Epithelial cell of esophagus (primary cell): ENCODE data around the gene ABLIM2.

Source experiments
- DNase-seq: peaks from one replicate; pipeline ENCODE4 v3.0.0; 2010; ENCODE audit warnings: low read depth
- H3K4me3 ChIP-seq: 2 replicates; pipeline ENCODE4 v1.5.1; 2011; ENCODE audit warnings: mild to moderate bottlenecking, low read length, control low read depth
- CTCF ChIP-seq: IDR thresholded peaks from 2 replicates; pipeline ENCODE4 v1.5.1; 2011; ENCODE audit warnings: low read depth, mild to moderate bottlenecking, low read length, control low read depth, inconsistent platforms; ENCODE audit not compliant: insufficient read depth; ENCODE audit errors: missing control alignments

The ABLIM2 gene

GRCh38 chr4:8131210-8131609, 27.4 kb downstream of the ABLIM2 start:
- DNase-seq, result no peak
- no peak for TF ChIP-seq CTCF
- no peak overlapping the region for H3K4me3 ChIP-seq

GRCh38 chr4:8130346-8131066, 28.1 kb downstream of the ABLIM2 start:
- DNase-seq, result no peak
- no peak for TF ChIP-seq CTCF
- no peak overlapping the region for H3K4me3 ChIP-seq

GRCh38 chr4:8129785-8130184, 28.8 kb downstream of the ABLIM2 start:
- no peak for TF ChIP-seq CTCF
- DNase-seq, result no peak
- no peak overlapping the region for H3K4me3 ChIP-seq

GRCh38 chr4:8129136-8129535, 29.5 kb downstream of the ABLIM2 start:
- DNase-seq, result no peak

GRCh38 chr4:8128100-8128856, 30.3 kb downstream of the ABLIM2 start:
- DNase-seq, result no peak
- no peak overlapping the region for H3K4me3 ChIP-seq
- no peak for TF ChIP-seq CTCF

More at GRCh38 chr4:8129136-8129535, 29.5 kb downstream of the ABLIM2 start:
- no peak for TF ChIP-seq CTCF
- H3K4me3 ChIP-seq, result no peak overlapping the region

GRCh38 chr4:8127051-8127826, 31.4 kb downstream of the ABLIM2 start:
- H3K4me3 ChIP-seq, result no peak overlapping the region
- DNase-seq, result no peak
- TF ChIP-seq CTCF, result no peak
